Activated naive CD4-positive, alpha-beta T cell treated with Interleukin-2 at 50 U/mL for 16 hours (primary cell): Measurements from ENCODE around the gene CNOT8.
A peak's percentile ranks its signal among the peaks of the same experiment; 100 is the strongest.
"Not testable (repeated sequence)": the region's sequence is repeated elsewhere in the genome, so short reads cannot be mapped to it uniquely, and the experiment has no call there.

ENCODE experiments used
- DNase-seq: peaks from one replicate; pipeline ENCODE4 v3.0.0-alpha.2; 2020

Gene CNOT8

DNA sequence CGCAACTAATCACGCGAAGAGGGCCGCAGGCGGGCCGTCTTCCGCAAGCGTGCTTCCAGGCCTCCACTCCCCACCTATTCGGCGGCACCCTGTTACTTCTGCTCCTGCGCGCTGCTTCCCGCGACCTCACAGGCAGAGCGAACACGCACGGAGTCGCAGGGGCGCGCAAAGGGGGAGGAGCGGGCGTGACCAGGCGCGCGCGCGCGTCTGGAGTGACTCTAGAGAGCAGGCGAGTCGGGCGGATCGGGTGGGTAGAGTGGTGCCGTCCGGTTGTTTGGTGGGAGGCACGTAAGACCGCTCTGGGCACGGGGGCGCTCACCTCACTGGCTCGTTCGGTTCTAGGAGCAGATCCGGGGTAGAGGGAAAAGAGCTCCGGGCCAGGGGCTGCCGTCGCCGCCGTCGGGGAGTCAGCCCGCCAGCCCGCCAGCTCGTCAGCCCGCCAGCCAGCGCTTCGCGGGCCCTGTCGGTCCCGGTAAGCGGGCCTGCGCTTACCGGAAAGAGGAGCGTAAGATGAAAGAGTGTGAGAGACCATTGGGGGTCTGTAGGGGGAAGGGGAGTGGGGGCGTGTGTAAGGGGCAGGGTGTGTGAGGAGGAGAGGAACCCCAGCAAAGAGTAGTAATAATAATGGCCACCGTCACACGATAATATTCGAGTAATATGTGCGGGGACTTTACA is at the start of gene CNOT8:
Gene CNOT8 (plus strand): TSS at position 331 of the 675 bp plus-strand sequence. CDS start 4,652 bp downstream, outside the sequence.
- DNase-seq = peak; percentile 98

DNA sequence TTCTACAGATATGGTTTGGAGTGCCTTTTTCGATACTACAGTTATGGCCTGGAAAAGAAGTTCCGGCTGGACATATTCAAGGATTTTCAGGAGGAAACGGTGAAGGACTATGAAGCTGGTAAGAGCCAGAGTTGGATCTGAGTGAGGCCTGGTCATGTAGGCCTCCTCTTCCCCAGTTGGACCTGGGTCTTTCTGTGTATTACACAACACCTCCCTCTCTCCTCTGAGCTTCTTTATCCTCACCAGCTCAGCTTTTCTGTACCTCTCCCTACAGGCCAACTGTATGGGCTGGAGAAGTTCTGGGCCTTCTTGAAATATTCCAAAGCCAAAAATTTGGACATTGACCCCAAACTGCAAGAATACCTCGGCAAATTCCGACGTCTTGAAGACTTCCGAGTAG is 47.2 kb upstream of the CNOT8 start:
- no peak for DNase-seq

DNA sequence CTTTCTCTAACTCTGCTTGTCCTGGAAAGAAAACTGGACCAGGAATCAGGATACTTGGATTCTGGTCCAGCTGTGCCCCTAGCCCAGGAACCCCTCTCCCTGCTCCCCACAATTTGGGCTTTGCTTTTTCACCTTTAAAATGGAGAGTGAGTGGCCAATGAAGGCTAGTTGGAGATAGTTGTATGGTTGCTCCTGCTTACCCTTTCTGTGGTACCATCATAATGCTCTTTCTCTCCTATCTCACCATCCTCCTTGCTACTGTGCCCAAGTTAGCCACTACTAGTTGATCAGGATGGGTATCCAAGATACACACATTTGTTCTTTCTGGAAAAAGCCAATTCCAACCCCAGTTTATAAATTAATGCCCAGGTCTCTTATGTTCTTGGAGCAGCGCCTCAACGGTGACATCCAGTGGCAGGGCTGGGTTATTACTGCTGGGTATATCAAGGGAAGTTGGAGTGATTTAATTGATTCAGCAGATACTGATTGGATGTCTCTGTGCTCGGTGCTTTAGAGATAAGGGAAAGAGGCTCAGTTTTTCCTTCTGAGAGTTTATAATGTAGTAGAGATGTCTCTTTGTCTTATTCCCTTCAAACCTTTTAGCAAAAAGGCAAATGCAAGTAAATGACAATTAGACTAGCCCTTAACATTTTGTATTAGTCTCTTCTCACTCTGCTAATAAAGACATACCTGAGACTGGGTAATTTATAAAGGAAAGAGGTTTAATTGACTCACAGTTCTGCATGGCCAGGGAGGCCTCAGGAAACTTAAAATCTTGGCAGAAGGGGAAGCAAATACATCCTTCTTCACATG is 46.6 kb upstream of the CNOT8 start:
- peak; percentile 64 for DNase-seq

DNA sequence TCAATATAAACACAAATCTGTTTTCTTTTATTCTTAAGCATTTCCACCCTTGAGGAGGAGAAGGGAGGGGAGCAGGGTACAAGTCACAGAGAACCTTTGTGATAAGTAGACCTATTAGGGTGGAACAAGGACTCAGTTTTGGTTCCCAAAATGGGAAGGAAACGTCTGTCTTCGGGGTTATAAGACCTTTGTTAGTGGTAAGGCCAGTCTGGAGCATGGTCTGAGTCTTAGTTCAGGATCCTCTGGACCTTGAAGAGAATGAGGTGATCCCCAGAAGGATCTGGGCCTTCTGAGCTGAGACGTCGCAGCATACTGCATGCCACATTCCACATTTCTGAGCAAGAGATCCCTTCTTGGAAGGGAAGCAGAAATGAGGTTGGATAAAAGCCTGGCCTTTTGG is 45.3 kb upstream of the CNOT8 start:
- DNase-seq = no peak

DNA sequence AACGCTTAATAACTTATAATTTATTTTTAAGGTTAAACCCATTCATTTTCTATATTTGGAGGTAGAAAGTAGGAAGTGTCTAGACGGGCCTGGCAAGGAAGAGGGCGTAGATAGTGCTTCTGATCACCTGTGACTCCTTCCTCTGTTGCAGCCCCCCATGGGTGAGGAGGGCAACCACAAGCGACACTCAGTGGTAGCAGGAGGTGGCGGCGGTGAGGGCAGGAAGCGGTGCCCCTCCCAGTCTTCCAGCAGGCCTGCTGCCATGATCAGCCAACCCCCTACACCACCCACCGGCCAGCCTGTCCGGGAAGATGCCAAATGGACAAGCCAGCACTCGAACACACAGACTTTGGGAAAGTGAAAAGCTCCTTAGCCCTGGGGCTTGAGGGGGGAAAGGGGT is 44.7 kb upstream of the CNOT8 start:
- no peak for DNase-seq

DNA sequence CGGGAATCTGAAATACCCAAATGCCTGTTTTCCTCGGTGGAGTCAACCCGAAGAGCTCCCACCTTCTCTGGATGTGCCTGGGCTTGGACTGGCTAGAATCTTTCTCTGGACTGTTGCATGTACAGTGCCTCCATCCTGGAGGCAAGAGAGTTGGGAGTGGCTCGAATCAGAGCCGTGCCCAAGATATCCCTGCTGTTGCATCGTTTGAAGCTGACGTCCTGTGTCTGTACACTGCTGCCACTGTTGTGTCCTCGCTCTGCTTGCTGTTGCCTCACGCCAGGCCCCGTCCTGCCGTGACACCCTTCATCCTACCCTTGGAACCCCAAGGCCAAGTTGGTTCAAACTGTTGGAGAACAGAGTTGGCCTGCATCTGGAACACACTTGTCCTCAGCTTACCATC is 43.4 kb upstream of the CNOT8 start:
- DNase-seq = no peak

DNA sequence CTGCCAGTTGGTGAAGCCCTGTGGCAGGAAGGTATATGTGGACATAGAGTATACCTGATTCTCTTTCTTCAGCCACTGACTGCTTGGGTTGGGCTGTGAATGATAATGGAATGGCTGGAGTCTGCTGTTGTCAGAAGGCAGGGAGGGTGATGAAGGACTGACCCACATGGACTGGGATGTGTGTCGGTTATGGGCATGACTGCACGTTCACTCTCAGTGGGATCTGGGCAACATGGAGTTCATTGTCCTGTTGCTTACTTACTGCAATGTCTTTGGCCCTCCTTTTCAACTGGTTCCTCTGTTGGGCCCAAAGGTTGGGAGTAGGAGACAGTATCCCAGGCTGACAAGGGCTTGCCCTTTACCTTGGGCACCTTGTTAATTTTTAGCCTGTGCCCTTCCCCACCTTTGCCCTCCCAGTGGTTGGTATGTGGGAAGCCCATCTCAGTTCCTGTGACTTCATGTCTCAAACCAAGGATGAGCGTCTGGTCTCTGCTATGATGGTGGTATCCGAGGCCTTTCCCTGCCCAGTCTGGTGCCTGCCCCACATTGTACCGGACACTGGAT is 42.7 kb upstream of the CNOT8 start:
- DNase-seq = no peak

DNA sequence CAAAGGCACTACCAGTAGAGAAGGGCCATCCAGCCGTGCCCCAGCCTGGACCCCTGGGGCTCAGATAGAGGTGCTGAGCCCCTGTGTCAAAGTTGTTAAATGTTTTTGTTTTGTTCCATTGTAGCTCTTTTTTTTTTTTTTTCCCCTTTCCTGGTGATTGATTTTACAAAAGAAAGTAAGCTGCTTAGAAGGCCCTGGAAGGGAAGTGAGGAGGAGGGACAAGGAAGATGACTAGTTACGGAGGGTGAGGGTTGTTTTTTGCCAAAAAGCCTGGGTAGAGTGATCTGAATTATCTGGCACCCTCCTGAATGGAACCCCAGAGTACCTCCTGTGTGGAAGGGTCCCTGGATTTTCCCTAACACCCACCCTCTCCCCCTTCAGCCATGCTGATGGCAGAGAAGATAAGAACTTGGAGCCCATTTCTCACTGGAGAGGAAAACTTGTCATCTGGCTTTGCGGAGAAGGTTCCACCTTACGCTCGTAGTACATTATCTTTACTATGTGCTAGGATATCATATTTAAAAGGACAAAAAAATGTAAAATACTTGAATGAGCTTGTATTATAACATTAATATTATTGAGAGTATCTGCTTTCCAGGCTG is 41.4 kb upstream of the CNOT8 start:
- no peak for DNase-seq

DNA sequence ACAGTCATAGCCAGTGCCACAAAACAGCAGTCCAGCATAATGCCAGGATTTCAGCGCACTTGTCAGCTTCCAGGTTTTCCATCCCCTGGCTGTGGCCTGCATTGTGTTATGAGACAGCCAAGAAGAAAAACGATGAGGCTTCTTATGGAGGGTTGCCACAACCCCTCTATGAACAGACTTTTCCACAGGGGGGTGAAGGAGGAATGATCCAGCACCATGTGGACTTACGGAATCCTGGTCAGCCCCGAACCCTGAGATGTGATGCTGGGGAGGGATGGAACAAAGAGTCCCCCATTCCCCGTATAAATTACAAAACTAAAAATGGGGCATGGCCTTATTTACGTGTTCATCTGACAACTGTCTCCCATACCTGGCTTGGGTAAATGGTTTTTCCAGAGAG is 40.6 kb upstream of the CNOT8 start:
- DNase-seq = no peak

DNA sequence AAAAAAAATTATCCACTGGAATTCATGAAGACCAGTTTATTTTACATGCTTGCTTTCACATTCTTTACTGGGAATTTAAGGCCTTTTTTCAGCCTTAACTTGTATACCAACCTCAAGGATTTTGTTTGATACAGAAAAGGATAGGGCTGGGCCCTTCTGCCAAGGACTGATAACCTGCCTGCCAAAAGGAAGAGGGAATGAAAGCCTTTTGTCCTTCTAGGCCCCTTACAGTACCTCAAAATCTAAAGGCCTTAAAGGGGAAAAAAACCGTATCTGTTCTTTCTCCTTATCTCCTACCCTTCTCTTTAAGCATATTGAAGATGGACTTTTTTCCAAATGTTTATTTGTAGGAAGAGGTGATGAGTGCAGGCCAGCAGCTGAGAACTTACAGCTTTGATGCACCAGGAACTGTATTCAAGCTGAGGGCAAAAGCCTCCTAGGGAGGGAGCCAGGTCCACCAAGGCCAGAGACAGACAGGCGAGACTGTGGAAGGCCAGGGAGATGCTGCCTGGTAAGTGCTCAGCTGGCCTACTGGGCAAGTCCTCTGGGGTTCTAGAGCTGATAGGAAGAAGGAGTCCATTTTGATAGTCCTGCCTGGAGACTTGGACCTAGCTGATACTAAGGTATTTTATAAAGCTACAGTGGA is 39.8 kb upstream of the CNOT8 start:
- no peak for DNase-seq

DNA sequence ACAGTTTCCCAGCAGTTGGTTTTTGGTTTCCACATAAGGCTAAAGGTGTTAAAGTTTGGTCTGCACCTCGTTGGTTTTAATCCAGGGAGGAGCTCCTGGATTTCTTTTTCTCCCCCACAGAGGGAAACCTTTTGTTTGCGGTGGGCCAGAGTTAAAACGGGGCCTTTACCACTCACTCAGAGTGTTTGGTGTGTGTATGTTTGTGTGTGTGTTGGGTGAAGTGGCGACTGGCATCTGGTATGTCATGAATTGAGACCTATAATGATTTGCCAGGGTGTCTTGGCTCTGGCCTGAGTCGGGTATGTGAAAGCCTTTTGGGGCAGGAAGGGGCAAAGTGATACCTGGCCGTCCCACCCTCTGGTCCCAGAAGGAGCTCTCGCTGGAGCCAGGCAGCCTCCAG is 38.9 kb upstream of the CNOT8 start:
- no peak for DNase-seq

DNA sequence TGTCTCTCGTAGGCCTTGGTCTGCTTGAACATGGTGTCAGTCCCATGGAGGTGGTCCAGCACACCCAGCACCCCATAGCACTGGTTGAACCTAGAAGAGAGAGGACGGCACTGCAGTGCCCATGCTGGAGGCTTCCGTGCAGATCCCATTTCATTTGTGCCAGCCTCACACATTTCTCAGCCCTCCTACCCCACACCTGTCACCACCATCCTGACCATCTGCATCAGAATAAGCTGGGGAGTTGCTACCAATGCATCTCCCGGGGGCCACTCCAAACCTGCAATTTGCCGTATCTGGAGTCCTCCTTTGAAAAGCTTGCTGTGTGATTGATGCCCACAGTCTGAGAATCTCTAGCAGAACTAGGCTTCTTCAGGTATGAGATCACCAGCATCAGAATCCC is 38.0 kb upstream of the CNOT8 start:
- no peak for DNase-seq

DNA sequence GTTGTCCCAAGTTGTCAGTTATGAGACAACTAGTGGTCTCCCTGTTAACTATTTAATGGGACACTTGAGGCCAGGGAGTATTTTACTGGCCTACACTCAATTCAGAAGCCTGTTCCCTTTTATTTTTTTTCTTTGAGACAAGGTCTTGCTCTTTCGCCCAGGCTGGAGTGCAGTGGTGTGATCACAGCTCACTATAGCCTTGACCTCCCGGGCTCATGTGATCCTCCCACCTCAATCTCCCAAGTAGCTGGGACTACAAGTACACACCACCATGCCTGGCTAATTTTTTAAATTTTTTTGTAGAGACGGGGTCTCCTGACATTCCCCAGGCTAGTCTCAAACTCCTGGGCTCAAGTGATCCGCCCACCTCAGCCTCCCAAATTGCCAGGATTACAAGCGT is 35.5 kb upstream of the CNOT8 start:
- DNase-seq = not testable (repeated sequence)

DNA sequence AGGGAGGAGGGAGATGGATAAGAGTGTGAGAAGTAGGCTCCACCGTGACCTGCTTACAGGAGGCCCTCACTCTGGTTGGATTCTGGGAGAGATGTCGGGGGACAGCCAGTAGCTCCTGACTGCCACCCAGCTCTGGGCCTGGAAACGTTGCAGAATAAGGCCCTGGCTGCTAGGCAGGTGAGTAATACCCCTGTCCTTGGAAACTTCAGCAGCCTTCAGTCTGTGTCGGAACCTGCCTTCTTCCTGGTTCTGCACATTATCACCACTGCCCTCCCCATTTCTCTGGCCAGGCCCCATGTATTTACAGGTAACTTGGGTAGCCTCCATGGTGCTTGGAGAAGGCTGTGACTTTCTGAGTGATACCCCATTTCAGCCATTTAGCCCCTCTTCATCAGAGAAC is 34.8 kb upstream of the CNOT8 start:
- no peak for DNase-seq

DNA sequence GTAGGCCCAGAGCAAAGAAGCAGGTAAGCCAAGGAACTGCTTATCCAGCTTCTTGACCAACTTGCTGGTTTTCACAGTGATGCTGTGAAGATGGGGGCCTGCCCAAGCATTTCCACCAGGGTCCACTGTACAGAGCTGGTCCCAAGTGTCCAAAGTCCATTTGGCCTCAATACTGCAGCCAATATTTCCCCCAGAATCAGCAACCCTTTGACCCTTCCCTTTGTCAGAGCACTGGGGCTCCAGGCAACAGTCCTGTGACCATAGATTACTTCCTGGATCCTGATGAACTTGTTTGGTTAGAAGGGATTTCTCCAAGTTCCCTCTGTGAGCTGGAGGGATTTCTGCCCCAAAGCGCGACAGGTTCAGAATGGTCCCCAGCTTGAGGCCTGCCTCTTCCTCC is 34.4 kb upstream of the CNOT8 start:
- DNase-seq = no peak

DNA sequence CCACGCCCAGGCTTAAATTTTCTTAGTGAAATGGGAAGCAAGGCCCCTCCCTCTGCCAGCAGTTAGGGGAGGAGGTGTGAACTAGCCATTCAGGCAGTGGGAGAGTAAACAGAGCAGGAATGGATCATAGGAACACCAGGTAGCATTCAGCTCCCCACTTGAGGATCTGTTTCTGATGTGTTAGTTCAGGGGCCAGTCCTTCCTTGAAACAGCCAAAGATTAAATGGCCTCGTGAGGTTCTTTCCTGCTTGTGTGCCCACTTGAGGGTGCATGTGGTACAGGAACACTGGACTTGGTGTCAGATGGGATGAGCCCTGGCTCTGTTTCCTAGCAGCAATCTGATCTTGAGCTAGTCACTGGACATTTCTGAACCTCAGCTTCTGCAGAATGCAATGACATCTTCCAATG is 29.2 kb upstream of the CNOT8 start:
- DNase-seq = no peak

DNA sequence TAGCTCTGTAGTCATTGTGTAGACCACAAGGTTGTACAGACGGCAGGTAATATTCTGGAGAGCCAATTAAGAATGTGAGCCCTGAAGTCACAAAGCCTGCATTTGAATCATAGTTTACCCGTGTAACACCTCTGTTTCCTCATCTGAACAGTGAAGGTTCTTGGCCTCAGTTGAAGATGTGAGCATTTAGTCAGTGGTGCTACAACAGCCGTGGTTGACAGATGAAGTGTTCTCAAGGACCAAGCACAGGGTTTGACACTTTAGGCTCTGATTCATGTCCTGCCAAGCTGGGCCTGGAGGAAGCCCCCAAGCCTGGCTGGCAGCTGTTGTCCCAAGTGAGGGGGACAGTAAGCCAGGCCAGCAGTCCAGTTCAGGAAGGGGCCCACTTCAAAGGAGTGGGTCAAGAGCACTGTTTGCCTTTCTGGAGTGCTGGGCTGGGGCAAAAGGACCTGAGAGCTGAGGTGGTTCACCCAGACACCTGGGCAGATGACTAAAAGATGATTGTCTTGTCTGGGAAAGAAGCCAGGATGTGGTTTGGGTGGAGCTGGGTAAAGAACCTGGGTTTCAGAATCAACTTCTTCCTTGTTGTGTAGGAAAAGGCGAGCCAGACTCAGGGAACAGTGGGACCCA is 28.7 kb upstream of the CNOT8 start:
- peak; percentile 11 for DNase-seq

DNA sequence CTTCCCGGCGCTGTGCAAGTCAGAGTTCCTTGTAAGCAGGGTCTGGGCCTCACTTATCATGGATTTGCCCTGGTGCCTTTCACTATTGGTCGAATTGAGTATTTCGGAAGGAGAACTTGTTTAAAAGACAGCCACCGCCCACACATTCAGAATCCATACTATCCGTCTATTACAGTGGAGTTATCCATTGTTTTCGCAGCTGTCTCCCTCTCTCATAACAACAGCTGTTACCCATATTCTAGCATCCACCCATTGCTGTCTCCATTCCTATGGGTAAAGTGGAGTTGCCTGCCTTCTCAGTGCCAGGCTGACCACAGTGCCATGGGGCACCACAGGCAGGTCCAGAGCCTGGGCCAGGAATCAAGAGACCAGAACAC is 28.2 kb upstream of the CNOT8 start:
- DNase-seq = no peak

DNA sequence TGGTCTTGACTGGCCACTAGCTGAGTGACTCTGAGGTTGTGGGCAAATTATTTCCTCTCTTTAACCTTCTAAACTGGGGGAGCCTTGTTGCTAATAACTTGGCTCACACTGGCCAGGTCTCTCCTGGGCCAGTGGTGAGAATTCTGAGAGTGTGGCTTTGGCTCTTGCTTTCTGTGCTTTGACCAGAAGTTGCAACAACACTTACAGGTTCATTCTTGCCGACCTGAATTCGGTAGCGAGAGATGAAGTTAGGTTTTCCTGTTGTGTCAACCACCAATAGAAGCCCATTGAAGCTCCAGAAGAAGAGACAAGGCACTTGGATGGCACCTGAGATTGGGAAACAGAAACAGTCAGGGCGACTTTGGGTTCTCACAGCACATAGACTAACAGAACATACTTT is 27.8 kb upstream of the CNOT8 start:
- DNase-seq = no peak

DNA sequence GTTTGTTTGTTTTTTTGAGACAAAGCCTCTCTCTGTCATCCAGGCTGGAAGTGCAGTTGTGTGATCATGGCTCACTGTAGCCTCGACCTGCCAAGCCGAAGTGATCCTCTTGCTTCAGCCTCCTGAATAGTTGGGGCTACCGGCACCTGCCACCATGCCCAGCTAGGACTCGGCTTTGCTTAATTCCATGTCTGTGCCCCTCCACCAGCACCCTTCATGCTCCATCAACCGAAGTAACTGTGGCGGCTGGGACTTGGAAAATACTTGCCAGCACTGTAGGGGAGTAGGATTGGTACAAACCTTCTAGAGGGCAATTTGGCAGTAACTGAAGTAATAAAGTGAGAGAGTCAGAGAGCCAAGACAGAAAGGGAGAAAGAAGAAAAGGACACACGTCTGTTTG is 27.0 kb upstream of the CNOT8 start:
- DNase-seq = no peak

DNA sequence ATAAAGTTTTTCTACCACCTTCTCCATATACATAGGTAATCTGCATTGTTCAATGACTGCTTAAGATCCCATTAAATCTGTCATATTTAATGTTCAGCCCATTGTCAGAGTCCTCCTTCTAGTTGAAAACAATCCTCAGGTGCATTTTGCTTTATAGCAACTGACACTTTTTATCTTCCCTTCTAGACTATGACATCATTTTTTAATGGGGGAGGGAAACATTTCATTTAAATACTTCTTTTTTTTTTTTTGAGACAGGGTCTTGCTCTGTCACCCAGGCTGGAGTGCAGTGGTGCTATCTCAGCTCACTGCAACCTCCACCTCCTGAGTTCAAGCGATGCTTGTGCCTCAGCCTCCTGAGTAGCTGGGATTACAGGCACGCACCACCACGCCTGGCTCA is 25.6 kb upstream of the CNOT8 start:
- not testable (repeated sequence) for DNase-seq

DNA sequence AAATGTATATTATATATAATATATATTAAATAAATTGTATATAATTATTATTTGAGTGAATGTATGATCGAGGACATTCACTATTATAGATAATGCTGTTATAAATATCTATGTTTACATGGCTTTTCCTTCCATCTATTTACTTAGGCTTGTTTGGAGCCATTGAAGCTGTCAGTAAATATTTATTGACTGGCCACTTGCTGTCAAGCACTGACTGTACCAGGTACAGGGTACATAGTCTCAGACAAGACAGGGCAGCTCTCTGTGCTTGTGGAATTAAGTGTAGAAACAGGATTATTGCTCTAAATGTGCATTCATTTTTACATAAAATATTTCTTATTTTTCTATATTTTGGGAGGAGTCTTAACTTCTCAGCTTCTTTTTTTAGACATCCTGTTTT is 24.4 kb upstream of the CNOT8 start:
- no peak for DNase-seq

DNA sequence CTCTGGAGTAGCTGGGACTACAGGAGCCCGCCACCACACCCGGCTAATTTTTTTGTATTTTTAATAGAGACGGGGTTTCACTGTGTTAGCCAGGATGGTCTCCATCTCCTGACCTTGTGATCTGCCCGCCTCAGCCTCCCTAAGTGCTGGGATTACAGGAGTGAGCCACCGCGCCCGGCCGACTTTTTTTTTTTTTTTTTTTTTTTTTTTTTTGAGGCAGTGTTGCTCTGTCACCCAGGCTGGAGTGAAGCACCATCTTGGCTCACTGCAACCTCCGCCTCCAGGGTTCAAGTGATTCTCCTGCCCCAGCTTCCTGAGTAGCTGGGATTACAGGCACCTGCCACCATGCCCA is 22.8 kb upstream of the CNOT8 start:
- DNase-seq = not testable (repeated sequence)
